ENCODE measurements around the gene FGR.
A peak's percentile ranks its signal among the peaks of the same experiment; 100 is the strongest.
"Not testable (repeated sequence)": the region's sequence is repeated elsewhere in the genome, so short reads cannot be mapped to it uniquely, and the experiment has no call there.

FGR gene

GRCh38 chr1:27660300-27660835 is 25.4 kb upstream of the FGR start:
- DNase-seq: no peak

GRCh38 chr1:27659497-27660299 is 24.7 kb upstream of the FGR start:
- DNase-seq: peak in 53 of 58 donors; percentile 5 to 79 (median 59)

GRCh38 chr1:27658951-27659496 is 24.0 kb upstream of the FGR start:
- no peak for DNase-seq

- DNase-seq: no peak
These were observed 21.3 kb upstream of the FGR start for GRCh38 chr1:27656157-27656893.

GRCh38 chr1:27655151-27655937 is 20.4 kb upstream of the FGR start:
- no peak for DNase-seq

- DNase-seq: no peak
These were observed 17.3 kb upstream of the FGR start for GRCh38 chr1:27652111-27652864.

- DNase-seq: peak in 3 of 58 donors; percentile 11 to 21 (median 16)
These were observed 15.7 kb upstream of the FGR start for GRCh38 chr1:27650539-27651175.

- no peak for DNase-seq
These were observed 15.2 kb upstream of the FGR start for GRCh38 chr1:27650171-27650538.

- no peak for DNase-seq
These were observed 14.3 kb upstream of the FGR start for GRCh38 chr1:27649306-27649635.

- no peak for DNase-seq
These were observed 13.8 kb upstream of the FGR start for GRCh38 chr1:27648602-27649305.

- no peak for DNase-seq
These were observed 12.3 kb upstream of the FGR start for GRCh38 chr1:27647328-27647727.

GRCh38 chr1:27646676-27647075 is 11.7 kb upstream of the FGR start:
- DNase-seq: no peak

GRCh38 chr1:27645071-27645415 is 10.1 kb upstream of the FGR start:
- no peak for DNase-seq

GRCh38 chr1:27644369-27645070 is 9.5 kb upstream of the FGR start:
- no peak for DNase-seq

- DNase-seq: peak in 2 of 58 donors; percentile 2 to 10
These were observed 8.8 kb upstream of the FGR start for GRCh38 chr1:27643600-27644368.

- not testable (repeated sequence) for DNase-seq
These were observed 5.5 kb upstream of the FGR start for GRCh38 chr1:27640514-27640913.

- DNase-seq: no peak
These were observed 3.8 kb upstream of the FGR start for GRCh38 chr1:27638805-27639204.

GRCh38 chr1:27638047-27638734 is 3.2 kb upstream of the FGR start:
- no peak for DNase-seq

Data from anterior cingulate cortex (tissue), 58 donors.